HepG2 (cell line): ENCODE measurements around the gene BIRC2. TPM values are rescaled to one million over a fixed set of nuclear protein-coding genes. Genes with fewer than 3 reads are reported as not detected.

Experiments
- FOXP1 ChIP-seq, 2 experiments: fragments of 450-650 bp in 1 of 2; IDR thresholded peaks; 2 replicates each; pipeline ENCODE4 v1.6.1; 2017 to 2018; ENCODE audit warnings: antibody characterized with exemption in 1 of 2
- GPN1 ChIP-seq: sonication (generic); formaldehyde crosslinking; IDR thresholded peaks from 2 replicates; pipeline ENCODE4 v1.5.1; 2020; ENCODE audit warnings: missing genetic modification reagents, borderline replicate concordance
- TARDBP ChIP-seq: sonication (generic); formaldehyde crosslinking; IDR thresholded peaks from 2 replicates; pipeline ENCODE4 v1.8.0; 2022; ENCODE audit warnings: mild to moderate bottlenecking, missing genetic modification reagents
- TOE1 ChIP-seq: sonication (generic); formaldehyde crosslinking; IDR thresholded peaks from 2 replicates; pipeline ENCODE4 v1.4.0; 2020; ENCODE audit warnings: mild to moderate bottlenecking, missing genetic modification reagents
- ZNF775 ChIP-seq: sonication (generic); formaldehyde crosslinking; IDR thresholded peaks from 2 replicates; pipeline ENCODE4 v1.4.0; 2020; ENCODE audit warnings: missing genetic modification reagents, mild to moderate bottlenecking, moderate library complexity, borderline replicate concordance
- ZNF792 ChIP-seq: IDR thresholded peaks from 2 replicates; pipeline ENCODE4 v1.6.1; 2016
- polyA plus RNA-seq, 8 experiments: library from polyadenylated mRNA; depleted of rRNA in 3 of 8; stranded (reverse) in 7 of 8; unstranded in 1 of 8; fragments of >200 nt; fragmentation: Illumina TruSeq in 4 of 8; extraction: Trizol in 4 of 8; gene quantifications; 2 replicates each; pipeline versions ENCODE4 v1.2.1 to v1.2.3, GENCODE V29; 2011 to 2016; ENCODE audit warnings: low read depth in 4 of 8, missing spikeins in 1 of 8, mixed read lengths in 1 of 8; ENCODE audit not compliant: insufficient read depth in 1 of 8
- total RNA-seq, 5 experiments: library from RNA; depleted of rRNA; stranded (reverse); fragments of >200 nt; fragmentation: Illumina TruSeq; extraction: Trizol; gene quantifications; 2 replicates each; pipeline ENCODE4 v1.2.3, GENCODE V29; 2016; ENCODE audit warnings: low read depth in 1 of 5
- TF ChIP-seq, protein P1 (sequence below), 2 experiments: fragments of 450-650 bp in 1 of 2; sonication (generic) in 1 of 2; formaldehyde crosslinking in 1 of 2; IDR thresholded peaks; 2 replicates each; pipeline versions ENCODE4 v1.6.1 to v1.8.0; 2016 to 2022; ENCODE audit warnings: antibody characterized with exemption in 1 of 2, mild to moderate bottlenecking in 1 of 2, missing genetic modification reagents in 1 of 2
- TF ChIP-seq, protein P2 (sequence below): sonication (generic); formaldehyde crosslinking; IDR thresholded peaks from 2 replicates; pipeline ENCODE4 v1.4.0; 2020; ENCODE audit warnings: missing genetic modification reagents
- TF ChIP-seq, protein P3 (sequence below): sonication (generic); IDR thresholded peaks from 2 replicates; pipeline ENCODE4 v1.6.1; 2016; ENCODE audit warnings: low read depth, borderline replicate concordance
- TF ChIP-seq, protein P4 (sequence below): sonication (generic); formaldehyde crosslinking; IDR thresholded peaks from 2 replicates; pipeline ENCODE4 v1.5.1; 2020; ENCODE audit warnings: mild to moderate bottlenecking, missing genetic modification reagents, borderline replicate concordance

Gene BIRC2
- total and polyA plus RNA-seq, 2 of the 13 experiments (the other 11 are each of a cell fraction or from before 2014, with no cell fraction given) = 61.7 to 62.2 TPM

DNA sequence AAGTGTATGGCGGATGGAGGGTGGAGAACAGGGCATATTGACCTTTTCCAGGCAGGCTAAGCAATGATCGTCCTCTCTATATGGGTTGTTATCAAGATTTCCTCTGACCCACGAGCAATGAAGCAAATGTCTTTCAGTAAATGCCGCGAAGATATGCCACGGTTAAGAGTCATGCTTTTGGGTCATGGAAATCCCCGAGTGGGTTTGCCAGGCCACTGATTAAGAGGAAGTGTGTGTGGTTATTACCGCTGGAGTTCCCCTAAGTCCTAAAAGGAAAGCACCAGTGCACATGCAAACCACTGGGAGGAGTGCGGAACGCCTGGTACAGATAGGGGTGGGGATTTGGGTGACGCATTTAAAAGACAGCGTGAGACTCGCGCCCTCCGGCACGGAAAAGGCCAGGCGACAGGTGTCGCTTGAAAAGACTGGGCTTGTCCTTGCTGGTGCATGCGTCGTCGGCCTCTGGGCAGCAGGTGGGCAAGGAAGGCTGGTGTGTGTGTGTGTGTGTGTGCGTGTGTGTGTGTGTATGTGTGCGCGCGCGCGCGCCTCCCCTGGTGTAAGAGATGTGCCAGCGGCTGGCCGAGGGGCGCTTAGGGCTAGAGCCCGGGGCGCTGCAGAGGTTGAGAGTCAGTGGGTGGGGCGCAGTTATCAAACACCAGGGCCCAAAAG, 29.8 kb upstream of the BIRC2 start, which contains the start of gene BIRC3 (continued):
- TF ChIP-seq, protein P1, sequence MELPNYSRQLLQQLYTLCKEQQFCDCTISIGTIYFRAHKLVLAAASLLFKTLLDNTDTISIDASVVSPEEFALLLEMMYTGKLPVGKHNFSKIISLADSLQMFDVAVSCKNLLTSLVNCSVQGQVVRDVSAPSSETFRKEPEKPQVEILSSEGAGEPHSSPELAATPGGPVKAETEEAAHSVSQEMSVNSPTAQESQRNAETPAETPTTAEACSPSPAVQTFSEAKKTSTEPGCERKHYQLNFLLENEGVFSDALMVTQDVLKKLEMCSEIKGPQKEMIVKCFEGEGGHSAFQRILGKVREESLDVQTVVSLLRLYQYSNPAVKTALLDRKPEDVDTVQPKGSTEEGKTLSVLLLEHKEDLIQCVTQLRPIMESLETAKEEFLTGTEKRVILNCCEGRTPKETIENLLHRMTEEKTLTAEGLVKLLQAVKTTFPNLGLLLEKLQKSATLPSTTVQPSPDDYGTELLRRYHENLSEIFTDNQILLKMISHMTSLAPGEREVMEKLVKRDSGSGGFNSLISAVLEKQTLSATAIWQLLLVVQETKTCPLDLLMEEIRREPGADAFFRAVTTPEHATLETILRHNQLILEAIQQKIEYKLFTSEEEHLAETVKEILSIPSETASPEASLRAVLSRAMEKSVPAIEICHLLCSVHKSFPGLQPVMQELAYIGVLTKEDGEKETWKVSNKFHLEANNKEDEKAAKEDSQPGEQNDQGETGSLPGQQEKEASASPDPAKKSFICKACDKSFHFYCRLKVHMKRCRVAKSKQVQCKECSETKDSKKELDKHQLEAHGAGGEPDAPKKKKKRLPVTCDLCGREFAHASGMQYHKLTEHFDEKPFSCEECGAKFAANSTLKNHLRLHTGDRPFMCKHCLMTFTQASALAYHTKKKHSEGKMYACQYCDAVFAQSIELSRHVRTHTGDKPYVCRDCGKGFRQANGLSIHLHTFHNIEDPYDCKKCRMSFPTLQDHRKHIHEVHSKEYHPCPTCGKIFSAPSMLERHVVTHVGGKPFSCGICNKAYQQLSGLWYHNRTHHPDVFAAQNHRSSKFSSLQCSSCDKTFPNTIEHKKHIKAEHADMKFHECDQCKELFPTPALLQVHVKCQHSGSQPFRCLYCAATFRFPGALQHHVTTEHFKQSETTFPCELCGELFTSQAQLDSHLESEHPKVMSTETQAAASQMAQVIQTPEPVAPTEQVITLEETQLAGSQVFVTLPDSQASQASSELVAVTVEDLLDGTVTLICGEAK (IDR thresholded peaks at IDR 0.05) = no peak
- TF ChIP-seq, protein P1 (CRISPR knock-in tag; IDR thresholded peaks at IDR 0.05) = peak; percentile 69; the same call in 1 of the 2 replicates
- TF ChIP-seq GPN1 (CRISPR knock-in tag) (no peak), ZNF775 (CRISPR knock-in tag) (0 out of 2 replicates have a peak, but pooled peaks have one; percentile 33), FOXP1 (IDR thresholded peaks at IDR 0.05) (no peak), FOXP1 (CRISPR knock-in tag; IDR thresholded peaks at IDR 0.05) (no peak), ZNF792 (CRISPR knock-in tag) (peak; percentile 78; the same call in 1 of the 2 replicates), TARDBP (peak; percentile 62; the same call in 1 of the 2 replicates), TOE1 (CRISPR knock-in tag) (no peak)
- TF ChIP-seq, protein P2, sequence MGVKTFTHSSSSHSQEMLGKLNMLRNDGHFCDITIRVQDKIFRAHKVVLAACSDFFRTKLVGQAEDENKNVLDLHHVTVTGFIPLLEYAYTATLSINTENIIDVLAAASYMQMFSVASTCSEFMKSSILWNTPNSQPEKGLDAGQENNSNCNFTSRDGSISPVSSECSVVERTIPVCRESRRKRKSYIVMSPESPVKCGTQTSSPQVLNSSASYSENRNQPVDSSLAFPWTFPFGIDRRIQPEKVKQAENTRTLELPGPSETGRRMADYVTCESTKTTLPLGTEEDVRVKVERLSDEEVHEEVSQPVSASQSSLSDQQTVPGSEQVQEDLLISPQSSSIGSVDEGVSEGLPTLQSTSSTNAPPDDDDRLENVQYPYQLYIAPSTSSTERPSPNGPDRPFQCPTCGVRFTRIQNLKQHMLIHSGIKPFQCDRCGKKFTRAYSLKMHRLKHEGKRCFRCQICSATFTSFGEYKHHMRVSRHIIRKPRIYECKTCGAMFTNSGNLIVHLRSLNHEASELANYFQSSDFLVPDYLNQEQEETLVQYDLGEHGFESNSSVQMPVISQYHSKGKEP = no peak
- TF ChIP-seq, protein P3, sequence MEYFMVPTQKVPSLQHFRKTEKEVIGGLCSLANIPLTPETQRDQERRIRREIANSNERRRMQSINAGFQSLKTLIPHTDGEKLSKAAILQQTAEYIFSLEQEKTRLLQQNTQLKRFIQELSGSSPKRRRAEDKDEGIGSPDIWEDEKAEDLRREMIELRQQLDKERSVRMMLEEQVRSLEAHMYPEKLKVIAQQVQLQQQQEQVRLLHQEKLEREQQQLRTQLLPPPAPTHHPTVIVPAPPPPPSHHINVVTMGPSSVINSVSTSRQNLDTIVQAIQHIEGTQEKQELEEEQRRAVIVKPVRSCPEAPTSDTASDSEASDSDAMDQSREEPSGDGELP = no peak
- TF ChIP-seq, protein P4, sequence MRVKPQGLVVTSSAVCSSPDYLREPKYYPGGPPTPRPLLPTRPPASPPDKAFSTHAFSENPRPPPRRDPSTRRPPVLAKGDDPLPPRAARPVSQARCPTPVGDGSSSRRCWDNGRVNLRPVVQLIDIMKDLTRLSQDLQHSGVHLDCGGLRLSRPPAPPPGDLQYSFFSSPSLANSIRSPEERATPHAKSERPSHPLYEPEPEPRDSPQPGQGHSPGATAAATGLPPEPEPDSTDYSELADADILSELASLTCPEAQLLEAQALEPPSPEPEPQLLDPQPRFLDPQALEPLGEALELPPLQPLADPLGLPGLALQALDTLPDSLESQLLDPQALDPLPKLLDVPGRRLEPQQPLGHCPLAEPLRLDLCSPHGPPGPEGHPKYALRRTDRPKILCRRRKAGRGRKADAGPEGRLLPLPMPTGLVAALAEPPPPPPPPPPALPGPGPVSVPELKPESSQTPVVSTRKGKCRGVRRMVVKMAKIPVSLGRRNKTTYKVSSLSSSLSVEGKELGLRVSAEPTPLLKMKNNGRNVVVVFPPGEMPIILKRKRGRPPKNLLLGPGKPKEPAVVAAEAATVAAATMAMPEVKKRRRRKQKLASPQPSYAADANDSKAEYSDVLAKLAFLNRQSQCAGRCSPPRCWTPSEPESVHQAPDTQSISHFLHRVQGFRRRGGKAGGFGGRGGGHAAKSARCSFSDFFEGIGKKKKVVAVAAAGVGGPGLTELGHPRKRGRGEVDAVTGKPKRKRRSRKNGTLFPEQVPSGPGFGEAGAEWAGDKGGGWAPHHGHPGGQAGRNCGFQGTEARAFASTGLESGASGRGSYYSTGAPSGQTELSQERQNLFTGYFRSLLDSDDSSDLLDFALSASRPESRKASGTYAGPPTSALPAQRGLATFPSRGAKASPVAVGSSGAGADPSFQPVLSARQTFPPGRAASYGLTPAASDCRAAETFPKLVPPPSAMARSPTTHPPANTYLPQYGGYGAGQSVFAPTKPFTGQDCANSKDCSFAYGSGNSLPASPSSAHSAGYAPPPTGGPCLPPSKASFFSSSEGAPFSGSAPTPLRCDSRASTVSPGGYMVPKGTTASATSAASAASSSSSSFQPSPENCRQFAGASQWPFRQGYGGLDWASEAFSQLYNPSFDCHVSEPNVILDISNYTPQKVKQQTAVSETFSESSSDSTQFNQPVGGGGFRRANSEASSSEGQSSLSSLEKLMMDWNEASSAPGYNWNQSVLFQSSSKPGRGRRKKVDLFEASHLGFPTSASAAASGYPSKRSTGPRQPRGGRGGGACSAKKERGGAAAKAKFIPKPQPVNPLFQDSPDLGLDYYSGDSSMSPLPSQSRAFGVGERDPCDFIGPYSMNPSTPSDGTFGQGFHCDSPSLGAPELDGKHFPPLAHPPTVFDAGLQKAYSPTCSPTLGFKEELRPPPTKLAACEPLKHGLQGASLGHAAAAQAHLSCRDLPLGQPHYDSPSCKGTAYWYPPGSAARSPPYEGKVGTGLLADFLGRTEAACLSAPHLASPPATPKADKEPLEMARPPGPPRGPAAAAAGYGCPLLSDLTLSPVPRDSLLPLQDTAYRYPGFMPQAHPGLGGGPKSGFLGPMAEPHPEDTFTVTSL (CRISPR knock-in tag) = 0 out of 2 replicates have a peak, but pooled peaks have one; percentile 43
